Measurements from ENCODE around the gene MEGF11.

Gene MEGF11

GRCh38 chr15:66092053-66093016 lies 161.2 kb downstream of the MEGF11 start:
- DNase-seq (ENCODE audit: low read depth in 3 of 3) = no peak

- DNase-seq (ENCODE audit: low read depth in 3 of 3) = no peak
These were observed 164.0 kb downstream of the MEGF11 start for GRCh38 chr15:66089509-66089908.

- no peak for DNase-seq (ENCODE audit: low read depth in 3 of 3)
These were observed 164.5 kb downstream of the MEGF11 start for GRCh38 chr15:66089049-66089448.

- DNase-seq (ENCODE audit: low read depth in 3 of 3) = no peak
These were observed 168.4 kb downstream of the MEGF11 start for GRCh38 chr15:66085128-66085527.

- DNase-seq (ENCODE audit: low read depth in 3 of 3) = no peak
These were observed 168.8 kb downstream of the MEGF11 start for GRCh38 chr15:66084704-66085103.

GRCh38 chr15:66080717-66081398 lies 172.7 kb downstream of the MEGF11 start:
- DNase-seq (ENCODE audit: low read depth in 3 of 3) = no peak

GRCh38 chr15:66078929-66079275 lies 174.6 kb downstream of the MEGF11 start:
- no peak for DNase-seq (ENCODE audit: low read depth in 3 of 3)

GRCh38 chr15:66078196-66078928 lies 175.2 kb downstream of the MEGF11 start:
- no peak for DNase-seq (ENCODE audit: low read depth in 3 of 3)

GRCh38 chr15:66077320-66077663 lies 176.3 kb downstream of the MEGF11 start:
- DNase-seq (ENCODE audit: low read depth in 3 of 3) = no peak

- DNase-seq (ENCODE audit: low read depth in 3 of 3) = no peak
These were observed 176.8 kb downstream of the MEGF11 start for GRCh38 chr15:66076591-66077319.

- no peak for DNase-seq (ENCODE audit: low read depth in 3 of 3)
These were observed 177.6 kb downstream of the MEGF11 start for GRCh38 chr15:66075947-66076346.

- no peak for DNase-seq (ENCODE audit: low read depth in 3 of 3)
These were observed 180.8 kb downstream of the MEGF11 start for GRCh38 chr15:66072616-66073361.

- DNase-seq (ENCODE audit: low read depth in 3 of 3) = no peak
These were observed 181.6 kb downstream of the MEGF11 start for GRCh38 chr15:66071921-66072295.

GRCh38 chr15:66071160-66071920 lies 182.2 kb downstream of the MEGF11 start:
- no peak for DNase-seq (ENCODE audit: low read depth in 3 of 3)

GRCh38 chr15:66070220-66070934 lies 183.2 kb downstream of the MEGF11 start:
- no peak for DNase-seq (ENCODE audit: low read depth in 3 of 3)

GRCh38 chr15:66069751-66070150 lies 183.8 kb downstream of the MEGF11 start:
- DNase-seq (ENCODE audit: low read depth in 3 of 3) = no peak

GRCh38 chr15:66068801-66069200 lies 184.7 kb downstream of the MEGF11 start:
- no peak for DNase-seq (ENCODE audit: low read depth in 3 of 3)

- DNase-seq (ENCODE audit: low read depth in 3 of 3) = no peak
These were observed 185.9 kb downstream of the MEGF11 start for GRCh38 chr15:66067687-66068086.

GRCh38 chr15:66066481-66066880 lies 187.1 kb downstream of the MEGF11 start:
- DNase-seq (ENCODE audit: low read depth in 3 of 3) = no peak

GRCh38 chr15:66066005-66066404 lies 187.5 kb downstream of the MEGF11 start:
- DNase-seq (ENCODE audit: low read depth in 3 of 3) = no peak
